ENCODE results near the gene LY6G6C.

The LY6G6C gene

DNA sequence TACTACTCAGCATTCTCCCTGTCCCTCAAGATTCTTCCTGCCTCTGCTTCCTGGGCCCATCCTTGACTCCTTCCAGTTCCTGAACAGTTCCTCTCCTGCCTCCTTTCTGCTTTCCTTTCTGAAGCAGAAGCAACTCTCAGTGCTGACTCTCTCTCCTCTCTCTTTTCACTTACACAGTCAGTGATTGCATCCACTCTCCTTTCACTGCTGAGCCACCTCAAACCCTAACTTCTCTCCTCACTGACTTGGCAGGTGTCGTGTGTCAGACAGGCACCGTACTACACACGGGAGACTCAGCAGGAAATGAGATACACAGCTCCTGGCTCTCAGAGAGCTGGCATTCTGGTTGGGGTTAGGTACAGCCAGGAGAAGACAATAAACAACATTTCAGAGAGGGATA, 24.0 kb downstream of the LY6G6C start:
- TF ChIP-seq, protein P1, sequence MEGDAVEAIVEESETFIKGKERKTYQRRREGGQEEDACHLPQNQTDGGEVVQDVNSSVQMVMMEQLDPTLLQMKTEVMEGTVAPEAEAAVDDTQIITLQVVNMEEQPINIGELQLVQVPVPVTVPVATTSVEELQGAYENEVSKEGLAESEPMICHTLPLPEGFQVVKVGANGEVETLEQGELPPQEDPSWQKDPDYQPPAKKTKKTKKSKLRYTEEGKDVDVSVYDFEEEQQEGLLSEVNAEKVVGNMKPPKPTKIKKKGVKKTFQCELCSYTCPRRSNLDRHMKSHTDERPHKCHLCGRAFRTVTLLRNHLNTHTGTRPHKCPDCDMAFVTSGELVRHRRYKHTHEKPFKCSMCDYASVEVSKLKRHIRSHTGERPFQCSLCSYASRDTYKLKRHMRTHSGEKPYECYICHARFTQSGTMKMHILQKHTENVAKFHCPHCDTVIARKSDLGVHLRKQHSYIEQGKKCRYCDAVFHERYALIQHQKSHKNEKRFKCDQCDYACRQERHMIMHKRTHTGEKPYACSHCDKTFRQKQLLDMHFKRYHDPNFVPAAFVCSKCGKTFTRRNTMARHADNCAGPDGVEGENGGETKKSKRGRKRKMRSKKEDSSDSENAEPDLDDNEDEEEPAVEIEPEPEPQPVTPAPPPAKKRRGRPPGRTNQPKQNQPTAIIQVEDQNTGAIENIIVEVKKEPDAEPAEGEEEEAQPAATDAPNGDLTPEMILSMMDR (IDR thresholded peaks at IDR 0.05; ENCODE audit: extremely low read depth, missing control alignments), result no peak
- no peak for DNase-seq (ENCODE audit: low spot score)

DNA sequence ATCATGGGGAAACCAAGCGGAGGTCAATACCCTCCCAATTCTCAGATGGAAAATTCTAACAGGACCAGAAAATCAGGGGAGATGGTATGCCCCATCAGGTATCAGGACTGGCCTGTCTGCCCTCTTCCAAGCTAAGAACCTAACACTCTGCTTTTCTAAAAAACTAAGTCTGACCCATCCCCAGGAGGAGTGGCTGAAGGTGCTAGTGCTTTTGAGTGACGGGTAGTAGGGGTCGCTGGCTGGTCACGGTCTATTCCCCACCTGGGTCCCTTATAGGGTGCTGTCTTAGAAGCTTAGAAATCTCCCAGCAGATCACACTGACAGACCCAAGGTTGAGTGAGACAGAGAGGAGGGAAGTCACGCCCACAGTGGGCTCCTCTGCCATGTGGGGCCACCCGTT, 28.0 kb downstream of the LY6G6C start:
- no peak for DNase-seq (ENCODE audit: low spot score)
- TF ChIP-seq, protein P1 (IDR thresholded peaks at IDR 0.05; ENCODE audit: extremely low read depth, missing control alignments), result no peak

DNA sequence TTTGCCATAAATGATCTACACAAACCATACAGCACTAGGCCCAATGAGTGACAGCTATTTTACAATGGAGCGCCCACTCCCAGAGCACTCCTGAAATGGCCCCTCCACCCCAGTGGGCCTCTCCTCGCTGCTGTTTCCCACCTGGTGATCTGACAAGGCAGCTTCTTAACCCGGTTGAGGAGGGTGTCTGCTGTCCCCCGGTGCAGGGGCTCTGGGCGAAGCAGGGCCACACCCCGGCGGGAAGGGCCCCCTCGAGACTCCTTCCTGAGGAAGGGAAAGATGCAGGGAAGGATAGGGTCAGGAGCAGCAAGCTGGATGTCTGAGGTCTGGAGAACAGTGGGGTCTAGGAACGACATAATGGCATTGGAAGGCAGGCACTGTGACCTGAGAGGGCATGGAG, 28.7 kb downstream of the LY6G6C start:
- DNase-seq (ENCODE audit: low spot score), result no peak
- TF ChIP-seq, protein P1 (IDR thresholded peaks at IDR 0.05; ENCODE audit: extremely low read depth, missing control alignments), result no peak

DNA sequence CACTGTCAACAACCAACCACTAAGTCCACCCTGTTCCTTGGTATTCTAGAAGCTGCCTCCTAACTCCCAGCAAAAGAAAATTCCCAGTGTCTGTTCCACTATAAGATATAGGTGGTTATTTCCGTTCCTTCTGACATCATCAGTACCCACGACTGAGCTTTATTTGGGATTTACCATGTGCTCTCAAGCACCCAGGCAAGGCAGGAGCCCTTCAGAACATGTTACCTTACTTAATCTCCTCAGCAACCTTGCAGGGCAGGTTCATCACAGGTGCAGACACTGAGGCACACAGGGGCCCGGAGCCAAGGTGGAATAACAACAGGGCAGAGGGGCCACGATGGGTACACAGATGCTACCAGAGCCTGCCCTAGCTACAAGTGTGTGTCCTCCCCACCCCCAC, 29.2 kb downstream of the LY6G6C start:
- TF ChIP-seq, protein P1 (IDR thresholded peaks at IDR 0.05; ENCODE audit: extremely low read depth, missing control alignments), result no peak
- no peak for DNase-seq (ENCODE audit: low spot score)

DNA sequence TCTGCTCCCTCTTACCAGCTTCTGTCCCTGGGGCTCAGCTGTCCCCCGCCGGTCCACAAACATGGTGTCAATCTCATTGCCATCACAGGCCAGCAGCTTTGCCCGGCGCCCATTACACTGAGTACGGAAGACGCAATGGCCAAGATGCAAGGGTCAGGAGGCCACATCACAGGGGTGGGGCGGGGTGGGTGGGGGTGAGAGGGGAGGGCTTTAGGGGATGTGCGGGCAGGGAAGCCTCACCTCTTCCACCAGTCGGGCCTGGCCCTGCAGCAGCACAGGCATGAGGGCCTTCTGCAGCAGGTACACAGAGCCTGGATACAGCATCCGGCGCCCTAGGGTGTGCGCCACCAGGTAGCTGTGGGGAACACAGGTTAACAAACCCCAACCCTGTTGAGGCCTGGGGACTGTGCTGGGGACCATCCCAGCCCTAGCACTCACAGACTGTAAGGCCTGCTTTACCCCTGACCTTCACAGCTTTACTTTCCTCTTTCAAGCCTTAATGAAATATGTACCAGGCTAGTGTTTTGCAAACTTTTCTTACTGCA, 29.9 kb downstream of the LY6G6C start:
- DNase-seq (ENCODE audit: low spot score), result no peak
- TF ChIP-seq, protein P1 (IDR thresholded peaks at IDR 0.05; ENCODE audit: extremely low read depth, missing control alignments), result no peak

DNA sequence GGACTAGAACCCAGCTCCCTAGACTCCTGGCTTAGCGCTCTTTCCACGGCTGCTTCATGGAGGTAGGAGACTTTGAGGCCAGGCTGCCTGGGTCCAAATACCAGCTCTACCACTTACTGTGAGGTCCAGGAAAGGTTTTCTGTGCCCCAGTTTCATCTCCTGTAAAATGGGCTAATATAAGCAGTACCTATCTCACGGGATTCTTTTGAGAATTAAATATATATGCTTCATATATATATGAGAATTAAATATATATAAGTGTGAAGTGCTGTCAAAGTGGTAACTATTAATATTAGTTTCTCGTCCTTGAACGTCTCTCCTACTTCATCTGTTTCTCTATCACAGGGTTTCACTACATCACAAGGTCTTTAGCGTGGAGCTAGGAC, 30.5 kb downstream of the LY6G6C start:
- no peak for DNase-seq (ENCODE audit: low spot score)
- TF ChIP-seq, protein P1 (IDR thresholded peaks at IDR 0.05; ENCODE audit: extremely low read depth, missing control alignments), result no peak

DNA sequence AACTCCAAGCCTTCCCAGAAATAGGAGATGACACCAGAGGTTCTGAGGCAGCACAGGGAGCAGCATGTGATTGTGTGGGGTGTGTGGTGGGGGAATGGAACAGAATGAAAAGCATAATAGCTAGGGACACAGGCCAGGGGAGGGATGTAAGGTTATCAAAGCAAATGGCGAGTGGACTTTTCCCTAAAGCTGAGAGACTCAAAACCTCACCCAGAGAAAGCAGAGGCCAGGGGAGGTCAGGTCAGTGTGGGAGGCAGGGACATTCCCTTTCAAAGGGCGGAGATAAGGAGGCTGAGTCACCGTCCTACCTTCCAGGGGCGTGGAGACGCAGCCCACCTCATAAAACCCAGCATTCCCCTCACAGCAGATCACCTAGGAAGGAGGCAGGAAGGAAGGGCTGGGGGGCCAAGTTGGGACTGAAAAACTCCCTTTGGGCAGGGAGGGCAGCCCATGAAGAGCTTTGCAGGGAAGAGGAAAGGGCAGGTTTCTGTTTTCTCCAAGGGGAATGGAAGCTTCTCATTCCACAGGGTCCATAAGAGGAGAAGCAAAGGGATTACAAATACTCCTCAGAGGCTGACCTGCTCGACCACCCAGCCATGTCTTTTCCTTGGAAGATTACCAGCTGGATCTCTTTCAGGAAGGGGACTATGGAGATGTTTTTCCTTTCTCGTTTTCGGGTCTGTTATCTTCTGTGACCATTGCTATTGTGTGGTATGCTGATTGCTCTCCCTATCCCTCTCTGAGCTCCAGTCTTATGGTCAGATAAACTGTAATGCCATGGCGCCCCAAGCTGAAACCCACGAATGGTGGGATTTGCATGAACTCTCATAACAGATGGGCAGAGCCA, 31.1 kb downstream of the LY6G6C start:
- TF ChIP-seq, protein P1 (IDR thresholded peaks at IDR 0.05; ENCODE audit: extremely low read depth, missing control alignments), result no peak
- DNase-seq (ENCODE audit: low spot score), result no peak
